Thyroid gland (tissue), 4 donors: Measurements from ENCODE around the gene RFX2. TPM values are rescaled to one million over a fixed set of nuclear protein-coding genes. Genes with fewer than 3 reads are reported as not detected.
"Not testable (repeated sequence)": the region's sequence is repeated elsewhere in the genome, so short reads cannot be mapped to it uniquely, and the experiment has no call there.

Source experiments
- DNase-seq, 2 donors: peaks; one replicate each; pipeline ENCODE4 v3.0.0-alpha.2; 2019
- H3K27ac ChIP-seq, 3 donors: fragments of 200-600 bp; sonication (generic); 1 replicate in 2 of 3; 2 replicates in 1 of 3; pipeline ENCODE4 v1.5.1; 2016 to 2019; ENCODE audit warnings: mild to moderate bottlenecking in 1 of 3, moderate library complexity in 1 of 3
- H3K27me3 ChIP-seq: fragments of 200-600 bp; sonication (generic); one replicate; pipeline ENCODE4 v1.5.1; 2019
- H3K36me3 ChIP-seq, 2 donors: fragments of 200-600 bp; sonication (generic); one replicate each; pipeline ENCODE4 v1.5.1; 2016 to 2019
- H3K4me1 ChIP-seq, 2 donors: fragments of 200-600 bp; sonication (generic); one replicate each; pipeline ENCODE4 v1.5.1; 2017 to 2019
- H3K4me3 ChIP-seq, 3 donors: fragments of 200-600 bp; sonication (generic); replicated peaks in 1 of 3; 1 replicate in 2 of 3; 2 replicates in 1 of 3; pipeline ENCODE4 v1.5.1; 2016; ENCODE audit warnings: mild to moderate bottlenecking in 1 of 3
- H3K9me3 ChIP-seq: fragments of 200-600 bp; sonication (generic); one replicate; pipeline ENCODE4 v1.5.1; 2017
- CTCF ChIP-seq, 6 experiments: fragments of 200-600 bp in 3 of 6; fragments of 450-650 bp in 3 of 6; sonication (generic) in 3 of 6; IDR thresholded peaks; one replicate each; pipeline ENCODE4 v1.5.1; 2016 to 2019; ENCODE audit warnings: antibody characterized with exemption in 6 of 6, mild to moderate bottlenecking in 2 of 6, inconsistent platforms in 1 of 6, moderate library complexity in 1 of 6
- POLR2A ChIP-seq, 2 donors: fragments of 450-650 bp; IDR thresholded peaks; one replicate each; pipeline ENCODE4 v1.6.1; 2017; ENCODE audit warnings: antibody characterized with exemption in 2 of 2, mild to moderate bottlenecking in 2 of 2, moderate library complexity in 1 of 2
- WGBS, 2 donors: methylation state at CpG; one replicate each; pipeline ENCODE4 v1.1.5; 2017; 5-methylcytosine and 5-hydroxymethylcytosine counted together
- intact Hi-C: fragments of 100-400 bp; cut with DNase I; formaldehyde crosslinking; loops from one replicate; pipeline ENCODE4 v1.15.1; 2023
- total RNA-seq, 4 donors: library from RNA; depleted of rRNA; stranded (reverse); fragments of >200 nt; gene quantifications; one replicate each; pipeline ENCODE4 v1.2.3, GENCODE V29; 2016

The RFX2 gene
- total RNA-seq, 4 donors from 2014 or later: 4.1 to 10.6 (median 7.7) TPM

- H3K4me1 ChIP-seq: peaks cover 34 to 47% of the 10 kb centered on the region in 2 donors
- intact Hi-C loops: loop anchor here (10.0 kb wide), 1 partner anchor 157 kb away; the partner anchor contains the start of gene NRTN
- no peaks in the 10 kb centered on the region for H3K9me3 ChIP-seq
- no peak for TF ChIP-seq POLR2A (IDR thresholded peaks at IDR 0.05)
- no peak for TF ChIP-seq CTCF (IDR thresholded peaks at IDR 0.05)
- H3K27ac ChIP-seq: peak overlapping the region in 2 of 3 donors; percentile 42 to 55
- 43 to 46% methylated on average over 25 to 29 of the region's 29 CpGs for WGBS, 2 donors
- H3K27me3 ChIP-seq: no peaks in the 10 kb centered on the region
- peak; percentile 54 to 61 for DNase-seq
- no peaks in the 10 kb centered on the region for H3K36me3 ChIP-seq
- H3K4me3 ChIP-seq: no peak overlapping the region
These were observed 148.0 kb downstream of the RFX2 start for GRCh38 chr19:5961969-5962945.

- DNase-seq, H3K9me3 ChIP-seq, H3K27me3 ChIP-seq, H3K36me3 ChIP-seq, H3K4me3 ChIP-seq: not testable (repeated sequence)
- Histone ChIP-seq H3K27ac (peak overlapping the region in 2 of 3 donors; percentile 42 to 55), H3K4me1 (peaks cover 36 to 45% of the 10 kb centered on the region in 2 donors)
- intact Hi-C loops: loop anchor here (10.0 kb wide), 1 partner anchor 157 kb away; the partner anchor contains the start of gene NRTN
- WGBS, 2 donors: 48 to 59% methylated on average over 5 to 6 of the region's 6 CpGs
These were observed 148.7 kb downstream of the RFX2 start for GRCh38 chr19:5961641-5961968.

- no peaks in the 10 kb centered on the region for H3K9me3 ChIP-seq
- no peak overlapping the region for H3K4me3 ChIP-seq
- TF ChIP-seq POLR2A (IDR thresholded peaks at IDR 0.05) (no peak), CTCF (IDR thresholded peaks at IDR 0.05) (no peak)
- 57 to 60% methylated on average over 17 to 18 of the region's 18 CpGs for WGBS, 2 donors
- no peaks in the 10 kb centered on the region for H3K27me3 ChIP-seq
- no peaks in the 10 kb centered on the region for H3K36me3 ChIP-seq
- intact Hi-C loops: loop anchor here (10.0 kb wide), 1 partner anchor 156 kb away; the partner anchor contains the start of gene NRTN
- H3K4me1 ChIP-seq: peaks cover 47% of the 10 kb centered on the region in 2 donors
- peak; percentile 59 to 63 for DNase-seq
- peak overlapping the region; percentile 42 to 55 (median 46) for H3K27ac ChIP-seq
These were observed 150.0 kb downstream of the RFX2 start for GRCh38 chr19:5960005-5961001.

DNA sequence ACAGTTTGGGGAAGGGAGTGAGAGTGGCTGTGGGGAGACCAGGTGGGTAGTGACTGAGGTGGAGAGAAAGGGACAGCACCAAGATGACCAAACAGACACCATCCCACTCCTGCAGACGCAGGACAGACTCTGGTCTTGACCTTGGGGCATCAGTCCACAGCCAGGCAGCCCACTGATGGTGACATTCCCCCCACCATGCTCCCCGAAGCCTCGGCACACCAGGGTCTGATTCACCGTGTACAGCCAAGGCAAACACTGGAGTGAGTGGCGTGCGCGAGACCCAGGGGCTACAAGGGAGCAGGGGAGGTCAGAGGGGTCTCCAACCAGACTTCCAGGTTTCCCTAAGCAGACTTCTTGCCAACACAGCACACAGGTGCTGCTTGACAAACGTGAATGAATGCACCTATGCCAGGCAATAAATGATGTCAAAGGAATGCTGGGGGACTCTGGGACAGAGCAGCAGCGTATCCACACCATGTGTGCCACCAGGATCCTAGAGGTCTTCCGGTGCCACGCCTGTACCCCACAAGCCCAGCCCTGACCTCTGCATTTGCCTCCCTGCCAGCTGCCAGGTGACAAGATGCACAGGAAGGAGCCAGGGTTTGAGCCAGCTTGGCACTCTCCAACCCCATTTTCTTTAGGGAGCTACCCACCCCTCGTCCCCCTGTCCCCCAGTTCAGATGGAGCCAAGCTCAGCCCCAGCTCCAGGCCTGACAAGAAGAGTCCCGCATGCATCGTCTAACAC, 150.9 kb downstream of the RFX2 start:
- H3K4me1 ChIP-seq: peaks cover 55 to 56% of the 10 kb centered on the region in 2 donors

More for the DNA sequence above, 150.9 kb downstream of the RFX2 start:
- no peak overlapping the region for H3K4me3 ChIP-seq
- no peaks in the 10 kb centered on the region for H3K27me3 ChIP-seq
- DNase-seq: no peak
- no peaks in the 10 kb centered on the region for H3K36me3 ChIP-seq
- 68 to 72% methylated on average over 12 to 14 of the region's 14 CpGs for WGBS, 2 donors
- H3K9me3 ChIP-seq: no peaks in the 10 kb centered on the region
- no peak for TF ChIP-seq POLR2A (IDR thresholded peaks at IDR 0.05)
- TF ChIP-seq CTCF (IDR thresholded peaks at IDR 0.05): no peak
- H3K27ac ChIP-seq: peak overlapping the region; percentile 42 to 55 (median 46)
- intact Hi-C loops: loop anchor here (10.0 kb wide), 1 partner anchor 155 kb away; the partner anchor contains the start of gene NRTN
